Measurements from ENCODE around the gene LCN6. TPM values are rescaled to one million over a fixed set of nuclear protein-coding genes. Genes with fewer than 3 reads are reported as not detected.

LCN6 gene
- total RNA-seq = not detected in 2 replicates

GRCh38 chr9:136748201-136748600, at the start of gene LCN6:
Gene LCN6, minus strand, starts transcription at chr9:136748525. Its CDS starts 42 bp downstream, at chr9:136748483.

GRCh38 chr9:136796238-136796774, 48.0 kb upstream of the LCN6 start, which contains the start of gene CCDC183:
Gene CCDC183, plus strand, starts transcription at chr9:136796338. Its CDS starts 60 bp downstream, at chr9:136796398.

GRCh38 chr9:136790640-136791515, 42.6 kb upstream of the LCN6 start, which contains the start of gene TMEM141:
Gene TMEM141, plus strand, starts transcription at chr9:136791344. Its CDS starts 27 bp downstream, at chr9:136791371.

GRCh38 chr9:136764301-136764891, 16.1 kb upstream of the LCN6 start, which contains the start of gene LCN15:
Gene LCN15, minus strand, starts transcription at chr9:136764518. Its CDS starts 30 bp downstream, at chr9:136764488.

GRCh38 chr9:136742591-136743391, 5.5 kb downstream of the LCN6 start, which contains the start of gene LCN10:
Gene LCN10, minus strand, starts transcription at chr9:136742940. Its CDS starts 37 bp downstream, at chr9:136742903.

GRCh38 chr9:136711751-136712689, 36.3 kb downstream of the LCN6 start, which contains the start of gene DIPK1B:
Gene DIPK1B, plus strand, starts transcription at chr9:136712572. Its CDS starts 94 bp downstream, at chr9:136712666.

Other genes with a start within 250 kb of the LCN6 start
- gene NOTCH1, start 202.5 kb downstream of the LCN6 start, total RNA-seq = 96.6 and 124 TPM in 2 replicates
- 27.7 and 28.8 TPM in 2 replicates for gene EGFL7, start 85.6 kb downstream of the LCN6 start, total RNA-seq
- gene AGPAT2, start 61.1 kb downstream of the LCN6 start, total RNA-seq = 36.9 and 56.4 TPM in 2 replicates
- 5.3 and 5.5 TPM in 2 replicates for gene DIPK1B, start 36.0 kb downstream of the LCN6 start, total RNA-seq
- not detected in 2 replicates for gene LCN10, start 5.6 kb downstream of the LCN6 start, total RNA-seq
- not detected in 2 replicates for gene LCN8, start 9.7 kb upstream of the LCN6 start, total RNA-seq
- gene LCN15, start 16.0 kb upstream of the LCN6 start, total RNA-seq = not detected in 2 replicates
- 163 and 200 TPM in 2 replicates for gene TMEM141, start 42.8 kb upstream of the LCN6 start, total RNA-seq
- 0.42 TPM in 1 of 2 replicates, not detected in the other for gene CCDC183, start 47.8 kb upstream of the LCN6 start, total RNA-seq
- 86.5 and 106 TPM in 2 replicates for gene RABL6, start 59.4 kb upstream of the LCN6 start, total RNA-seq
- 1.8 and 2.0 TPM in 2 replicates for gene AJM1, start 94.0 kb upstream of the LCN6 start, total RNA-seq
- gene PHPT1, start 100.9 kb upstream of the LCN6 start, total RNA-seq = 109 and 144 TPM in 2 replicates
- 0.74 and 1.4 TPM in 2 replicates for gene MAMDC4, start 103.8 kb upstream of the LCN6 start, total RNA-seq
- 341 and 351 TPM in 2 replicates for gene EDF1, start 117.8 kb upstream of the LCN6 start, total RNA-seq
- gene TRAF2, start 138.0 kb upstream of the LCN6 start, total RNA-seq = 11.5 and 16.3 TPM in 2 replicates
- 147 and 164 TPM in 2 replicates for gene FBXW5, start 196.2 kb upstream of the LCN6 start, total RNA-seq
- not detected in 2 replicates for gene C8G, start 196.7 kb upstream of the LCN6 start, total RNA-seq
- gene LCN12, start 203.7 kb upstream of the LCN6 start, total RNA-seq = not detected in 2 replicates
- not detected in 2 replicates for gene PTGDS, start 229.0 kb upstream of the LCN6 start, total RNA-seq
- gene LCNL1, start 234.5 kb upstream of the LCN6 start, total RNA-seq = not detected in 2 replicates
- gene PAXX, start 243.9 kb upstream of the LCN6 start, total RNA-seq = 50.9 and 69.2 TPM in 2 replicates
- 179 and 203 TPM in 2 replicates for gene CLIC3, start 248.0 kb upstream of the LCN6 start, total RNA-seq